Effector CD8-positive, alpha-beta T cell (primary cell): ENCODE data around the gene NDUFA6.
"Not testable (repeated sequence)": the region's sequence is repeated elsewhere in the genome, so short reads cannot be mapped to it uniquely, and the experiment has no call there.

Experiments
- DNase-seq: peaks from one replicate; lab custom pipeline; 2025; lab: John Stamatoyannopoulos, UW
- total RNA-seq, 4 experiments: gene quantifications; one replicate each; lab custom pipeline; 2026; lab: John Stamatoyannopoulos, UW

NDUFA6 gene
- total RNA-seq, result 38.9 to 86.0 (median 59.4) reads per million in 4 experiments

DNA sequence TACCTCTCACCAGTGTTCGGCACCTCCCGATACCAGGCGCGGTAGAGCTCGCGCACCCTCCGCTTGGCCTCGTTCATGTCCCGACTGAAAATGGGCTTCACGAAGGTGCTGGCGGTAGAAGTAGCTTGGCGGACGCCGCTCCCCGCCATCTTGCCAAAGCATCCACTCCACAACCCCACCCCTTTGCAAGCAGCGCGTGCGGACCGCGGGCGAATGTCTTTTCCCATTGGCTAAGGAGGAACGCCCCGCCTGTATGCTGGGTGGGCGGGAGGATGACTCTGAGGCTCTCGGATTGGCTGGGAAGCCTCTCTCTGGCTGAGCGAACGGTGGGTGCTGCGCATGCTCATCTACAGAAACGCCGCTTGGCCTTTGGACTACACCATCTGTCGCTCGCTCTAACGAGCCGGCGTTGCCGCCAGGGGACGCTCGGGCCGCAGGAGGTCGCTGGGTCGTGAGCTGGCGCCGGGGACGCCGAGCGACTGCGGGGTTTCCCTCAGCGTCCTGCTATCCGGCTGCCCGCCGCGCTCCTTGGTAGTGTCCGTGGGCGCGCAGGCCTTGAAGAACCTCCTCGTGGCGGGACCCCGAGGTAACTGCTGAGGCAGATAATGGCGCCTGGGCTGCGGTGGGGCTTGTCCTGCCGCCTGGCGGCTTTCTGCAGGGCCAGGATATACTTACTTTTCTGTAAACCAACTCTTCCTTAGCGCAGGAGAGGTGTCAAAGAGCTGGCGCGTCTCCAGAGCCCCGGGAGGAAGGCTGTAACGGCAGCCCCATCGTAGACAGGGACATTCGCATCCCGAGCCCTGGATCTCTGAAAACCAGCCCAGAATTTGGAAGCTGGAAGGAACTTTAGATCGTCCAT is at the start of gene NDUFA6:
NDUFA6 (minus strand) TSS at position 177 of the 859 bp plus-strand sequence; CDS start at position 149, 28 bp downstream.
- peak; percentile 97 for DNase-seq

DNA sequence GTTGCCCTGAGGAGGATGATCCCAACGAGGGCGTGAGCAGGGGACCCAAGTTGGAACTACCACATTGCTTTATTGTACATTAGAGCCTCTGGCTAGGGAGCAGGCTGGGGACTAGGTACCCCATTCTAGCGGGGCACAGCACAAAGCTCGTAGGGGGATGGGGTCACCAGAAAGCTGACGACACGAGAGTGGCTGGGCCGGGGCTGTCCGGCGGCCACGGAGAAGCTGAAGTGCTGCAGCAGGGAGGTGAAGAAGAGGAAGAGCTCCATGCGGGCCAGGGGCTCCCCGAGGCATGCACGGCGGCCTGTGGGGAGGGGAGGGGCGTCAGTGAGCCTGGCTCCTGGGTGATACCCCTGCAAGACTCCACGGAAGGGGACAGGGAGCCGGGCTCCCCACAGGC is 49.6 kb upstream of the NDUFA6 start:
- not testable (repeated sequence) for DNase-seq

DNA sequence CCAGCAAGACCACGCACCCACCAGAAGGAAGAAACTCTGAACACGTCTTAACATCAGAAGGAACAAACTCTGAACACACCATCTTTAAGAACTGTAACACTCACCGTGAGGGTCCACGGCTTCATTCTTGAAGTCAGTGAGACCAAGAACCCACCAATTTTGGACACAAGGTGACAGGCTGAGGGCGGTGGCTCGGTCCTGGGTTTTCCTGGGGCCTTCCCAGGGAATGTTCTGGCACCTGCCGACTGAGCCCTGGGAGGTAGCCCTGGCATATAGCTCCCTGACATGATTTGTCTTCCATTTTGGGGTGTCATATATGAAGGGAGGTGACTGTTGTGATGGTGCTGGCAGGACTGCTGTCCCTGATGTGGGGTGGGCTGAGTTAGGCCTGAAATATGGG is 48.9 kb upstream of the NDUFA6 start:
- not testable (repeated sequence) for DNase-seq

DNA sequence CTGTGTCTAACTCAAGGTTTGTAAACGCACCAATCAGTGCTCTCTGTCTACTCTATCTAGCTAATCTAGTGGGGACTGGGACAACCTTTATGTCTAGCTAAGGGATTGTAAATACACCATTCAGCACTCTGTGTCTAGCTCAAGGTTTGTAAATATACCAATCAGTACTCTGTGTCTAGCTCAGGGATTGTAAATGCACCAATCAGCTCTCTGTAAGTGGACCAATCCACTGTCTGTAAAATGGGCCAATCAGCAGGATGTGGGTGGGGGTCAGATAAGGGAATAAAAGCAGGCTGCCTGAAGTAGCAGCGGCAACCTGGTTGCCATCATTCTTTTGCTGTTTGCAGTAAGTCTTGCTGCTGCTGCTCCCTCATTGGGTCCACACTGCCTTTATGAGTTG is 48.4 kb upstream of the NDUFA6 start:
- no peak for DNase-seq

DNA sequence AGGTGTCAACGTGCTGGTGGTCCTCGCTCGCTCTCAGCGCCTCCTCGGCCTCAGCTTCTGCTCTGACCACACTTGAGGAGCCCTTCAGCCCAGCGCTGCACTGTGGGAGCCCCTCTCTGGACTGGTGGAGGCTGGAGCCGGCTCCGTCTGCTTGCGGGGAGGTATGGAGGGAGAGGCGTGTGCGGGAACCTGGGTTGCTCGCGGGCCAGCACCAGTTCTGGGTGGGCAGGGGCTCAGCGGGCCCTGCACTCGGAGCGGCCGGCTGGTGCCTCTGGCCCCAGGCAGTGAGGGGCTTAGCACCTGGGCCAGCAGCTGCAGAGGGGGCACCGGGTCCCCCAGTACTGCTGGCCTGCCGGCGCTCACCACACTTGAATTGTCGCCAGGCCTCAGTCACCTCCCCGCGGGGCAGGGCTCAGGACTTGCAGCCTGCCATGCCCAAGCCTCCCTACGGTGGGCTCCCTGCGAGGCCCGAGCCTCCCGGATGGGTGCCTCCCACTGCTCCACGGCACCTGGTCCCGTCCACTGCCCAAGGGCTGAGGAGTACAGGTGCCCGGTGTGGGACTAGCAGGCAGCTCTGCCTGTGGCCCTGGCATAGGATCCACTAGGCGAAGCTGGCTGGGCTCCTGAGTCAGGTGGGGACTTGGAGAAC is 47.7 kb upstream of the NDUFA6 start:
- DNase-seq, result no peak

DNA sequence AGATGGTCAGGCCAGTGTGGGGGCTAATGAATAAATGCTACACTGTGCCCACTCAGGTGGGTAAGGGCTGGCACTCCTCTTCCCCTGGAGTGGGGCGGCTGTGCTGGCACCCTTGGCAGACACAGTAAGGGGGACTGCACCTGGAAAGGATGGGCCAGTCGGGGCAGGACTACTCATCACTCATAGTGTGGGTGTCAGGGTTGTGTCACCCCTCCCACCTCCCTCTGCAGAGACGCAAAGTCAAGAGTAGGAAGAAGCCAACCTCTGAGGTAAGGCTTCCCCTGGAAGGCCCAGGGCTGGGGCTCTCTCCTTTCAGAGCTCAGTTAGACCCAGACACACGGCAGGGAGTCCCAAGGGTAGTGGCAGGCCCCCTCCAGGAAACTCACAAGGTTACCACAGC is 45.1 kb upstream of the NDUFA6 start:
- not testable (repeated sequence) for DNase-seq

DNA sequence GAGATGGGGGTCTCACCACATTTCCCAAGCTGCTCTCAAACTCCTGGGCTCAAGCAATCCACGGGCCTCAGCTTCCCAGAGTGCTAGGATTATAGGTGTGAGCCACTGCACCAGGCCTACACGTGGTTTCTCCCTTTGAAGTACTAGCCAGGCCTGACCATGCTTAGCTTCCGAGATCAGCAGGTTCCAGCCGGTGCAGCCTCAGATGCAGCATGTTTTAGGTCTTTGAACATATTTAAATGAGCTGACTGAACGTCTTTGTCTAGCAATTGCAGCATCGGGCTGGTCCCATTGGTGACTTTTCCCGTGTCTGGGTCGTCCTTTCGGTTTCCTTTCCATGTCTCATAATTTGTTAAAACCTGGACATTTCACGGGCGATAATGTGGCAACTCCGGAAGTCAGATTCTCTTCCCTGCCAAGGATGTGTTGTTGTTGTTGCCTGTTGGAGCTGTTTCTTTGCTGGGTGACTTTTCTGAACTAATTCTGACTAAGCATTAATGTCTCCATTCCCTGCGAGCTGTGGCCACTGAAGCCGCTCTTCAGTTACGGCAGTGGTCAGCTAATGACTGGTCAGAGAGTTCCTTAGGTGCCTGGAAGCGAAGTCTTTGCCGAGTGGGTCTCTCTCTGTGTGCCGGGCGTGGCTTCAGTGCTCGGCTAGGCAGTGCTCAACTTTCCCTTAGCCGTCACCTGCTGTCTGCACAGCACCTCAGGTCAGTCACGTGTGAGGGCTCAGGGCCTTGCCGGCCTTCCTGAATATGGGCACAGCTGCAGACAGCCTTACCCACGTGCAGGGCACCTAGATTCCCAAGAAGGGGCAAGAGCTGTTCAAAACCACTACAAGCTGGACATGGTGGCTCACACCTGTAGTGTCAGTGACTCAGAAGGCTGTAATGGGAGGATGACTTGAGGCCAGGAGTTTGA is 43.8 kb upstream of the NDUFA6 start:
- no peak for DNase-seq

DNA sequence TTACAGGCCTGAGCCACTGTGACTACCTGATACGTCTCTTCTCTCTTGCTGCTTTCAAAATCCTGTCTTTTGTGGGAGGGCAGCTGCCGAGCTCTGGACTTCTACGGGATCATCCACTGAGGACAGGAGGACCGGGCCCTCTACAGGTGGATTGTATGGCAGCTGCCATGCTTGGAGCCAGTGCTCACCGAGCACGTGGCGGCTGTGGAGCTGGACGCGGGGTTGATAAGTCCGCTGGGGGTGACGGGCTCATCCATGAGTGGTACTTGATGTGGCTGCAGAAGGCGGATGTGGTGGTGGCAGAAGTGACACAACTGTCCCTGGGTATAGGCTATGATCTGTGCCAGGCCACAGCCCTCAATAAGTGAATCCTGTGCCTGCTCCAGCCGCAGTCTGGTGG is 41.9 kb upstream of the NDUFA6 start:
- DNase-seq, result no peak

DNA sequence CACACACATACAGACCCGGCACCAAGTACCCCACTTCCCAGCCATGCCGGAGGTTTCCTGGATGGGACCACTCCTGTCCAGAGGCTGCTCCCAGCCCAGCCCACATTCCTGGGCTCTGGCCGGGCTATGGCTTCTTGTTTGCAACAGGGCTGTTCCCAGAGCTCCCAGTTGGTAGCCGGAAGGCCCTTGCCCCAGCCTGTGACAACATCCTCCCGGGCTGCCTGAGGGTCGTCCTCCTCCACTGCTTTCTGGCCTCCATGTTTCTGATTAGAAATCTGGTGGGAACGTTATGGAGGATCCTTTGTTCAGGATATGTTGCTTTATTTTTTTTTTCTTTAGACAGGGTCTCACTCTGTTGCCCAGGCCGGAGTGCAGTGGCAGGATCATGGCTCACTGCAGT is 41.0 kb upstream of the NDUFA6 start:
- no peak for DNase-seq

DNA sequence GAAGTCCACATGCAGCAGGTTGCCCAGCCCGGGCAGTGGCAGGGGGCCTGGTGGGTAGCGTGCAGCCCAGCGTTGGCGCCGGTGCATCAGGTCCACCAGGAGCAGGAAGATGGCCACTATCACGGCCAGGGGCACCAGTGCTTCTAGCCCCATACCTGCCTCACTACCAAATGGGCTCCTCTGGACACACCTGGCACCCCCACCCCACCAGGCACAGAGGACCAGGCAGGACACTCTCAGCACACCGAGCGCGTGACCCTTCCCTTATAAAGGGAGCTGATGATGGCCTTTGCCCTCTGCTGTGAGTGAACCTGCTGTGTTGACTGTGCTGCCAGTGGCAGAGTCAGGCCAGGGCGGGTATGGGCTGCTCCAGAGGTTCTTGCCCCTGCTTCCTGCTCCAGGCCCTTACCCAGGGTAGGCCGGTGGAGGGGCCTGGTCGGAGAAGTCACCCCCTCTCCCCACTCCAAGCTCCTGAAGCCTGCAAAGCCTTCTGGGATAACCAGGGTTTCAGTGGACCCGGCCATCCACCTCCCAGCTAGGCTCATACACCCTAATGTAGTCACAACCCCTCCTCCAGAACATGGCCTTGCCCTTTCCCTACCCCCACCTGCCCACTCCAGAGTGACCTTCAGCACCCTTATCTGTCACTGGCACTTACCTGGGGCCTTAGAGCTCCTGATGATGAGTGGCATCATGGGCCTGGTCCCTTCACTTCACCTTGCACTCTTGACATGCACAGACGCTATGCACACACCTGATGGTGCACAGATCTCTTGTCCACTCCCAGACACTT is 40.3 kb upstream of the NDUFA6 start, which contains the start of gene CYP2D6:
CYP2D6 (minus strand) TSS at position 172 of the 793 bp plus-strand sequence; CDS start at position 153, 19 bp downstream.
- not testable (repeated sequence) for DNase-seq

DNA sequence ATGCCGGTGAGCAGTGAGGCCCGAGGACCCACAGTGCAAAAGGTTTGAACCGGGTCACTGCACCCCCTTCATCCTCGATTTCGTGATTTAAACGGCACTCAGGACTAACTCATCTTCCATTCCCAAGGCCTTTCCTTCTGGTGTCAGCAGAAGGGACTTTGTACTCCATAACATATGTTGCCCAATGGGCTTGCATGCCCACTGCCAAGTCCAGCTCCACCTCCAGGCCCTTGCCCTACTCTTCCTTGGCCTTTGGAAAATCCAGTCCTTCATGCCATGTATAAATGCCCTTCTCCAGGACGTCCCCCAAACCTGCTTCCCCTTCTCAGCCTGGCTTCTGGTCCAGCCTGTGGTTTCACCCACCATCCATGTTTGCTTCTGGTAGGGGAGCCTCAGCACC is 39.6 kb upstream of the NDUFA6 start:
- not testable (repeated sequence) for DNase-seq

DNA sequence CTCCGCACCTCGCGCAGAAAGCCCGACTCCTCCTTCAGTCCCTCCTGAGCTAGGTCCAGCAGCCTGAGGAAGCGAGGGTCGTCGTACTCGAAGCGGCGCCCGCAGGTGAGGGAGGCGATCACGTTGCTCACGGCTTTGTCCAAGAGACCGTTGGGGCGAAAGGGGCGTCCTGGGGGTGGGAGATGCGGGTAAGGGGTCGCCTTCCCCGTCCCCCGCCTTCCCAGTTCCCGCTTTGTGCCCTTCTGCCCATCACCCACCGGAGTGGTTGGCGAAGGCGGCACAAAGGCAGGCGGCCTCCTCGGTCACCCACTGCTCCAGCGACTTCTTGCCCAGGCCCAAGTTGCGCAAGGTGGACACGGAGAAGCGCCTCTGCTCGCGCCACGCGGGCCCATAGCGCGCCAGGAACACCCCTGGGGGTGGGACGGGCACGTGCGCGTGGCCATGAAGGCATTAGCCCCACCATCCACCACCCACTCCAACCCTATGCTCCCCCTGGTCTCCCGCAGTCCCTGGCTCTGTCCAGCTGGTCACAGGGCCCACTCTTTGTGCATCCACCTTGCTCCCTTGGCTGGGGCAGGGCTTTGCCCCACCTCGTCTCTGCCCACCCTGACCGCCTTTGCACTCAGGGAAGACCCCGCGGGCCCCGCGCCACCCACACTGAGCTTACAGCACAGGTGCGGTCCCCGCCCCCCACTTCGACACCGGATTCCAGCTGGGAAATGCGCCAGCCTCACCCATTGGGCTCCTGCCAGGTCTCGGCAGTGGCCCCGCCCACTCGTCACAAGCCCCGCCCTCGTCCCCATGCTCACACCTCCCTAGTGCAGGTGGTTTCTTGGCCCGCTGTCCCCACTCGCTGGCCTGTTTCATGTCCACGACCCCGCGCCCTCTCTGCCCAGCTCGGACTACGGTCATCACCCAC is 38.5 kb upstream of the NDUFA6 start:
- not testable (repeated sequence) for DNase-seq

DNA sequence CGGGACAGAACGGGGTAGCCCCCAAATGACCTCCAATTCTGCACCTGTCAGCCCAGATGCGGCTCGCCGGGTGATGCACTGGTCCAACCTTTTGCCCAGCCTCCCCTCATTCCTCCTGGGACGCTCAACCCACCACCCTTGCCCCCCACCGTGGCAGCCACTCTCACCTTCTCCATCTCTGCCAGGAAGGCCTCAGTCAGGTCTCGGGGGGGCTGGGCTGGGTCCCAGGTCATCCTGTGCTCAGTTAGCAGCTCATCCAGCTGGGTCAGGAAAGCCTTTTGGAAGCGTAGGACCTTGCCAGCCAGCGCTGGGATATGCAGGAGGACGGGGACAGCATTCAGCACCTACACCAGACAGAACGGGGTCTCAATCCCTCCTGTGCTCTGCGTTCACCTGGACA is 37.4 kb upstream of the NDUFA6 start:
- not testable (repeated sequence) for DNase-seq

DNA sequence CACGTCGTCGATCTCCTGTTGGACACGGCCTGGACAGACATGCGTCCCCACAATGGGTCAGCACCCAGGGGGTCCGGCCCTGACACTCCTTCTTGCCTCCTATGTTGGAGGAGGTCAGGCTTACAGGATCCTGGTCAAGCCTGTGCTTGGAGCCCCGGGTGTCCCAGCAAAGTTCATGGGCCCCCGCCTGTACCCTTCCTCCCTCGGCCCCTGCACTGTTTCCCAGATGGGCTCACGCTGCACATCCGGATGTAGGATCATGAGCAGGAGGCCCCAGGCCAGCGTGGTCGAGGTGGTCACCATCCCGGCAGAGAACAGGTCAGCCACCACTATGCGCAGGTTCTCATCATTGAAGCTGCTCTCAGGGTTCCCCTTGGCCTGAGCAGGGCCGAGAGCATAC is 37.0 kb upstream of the NDUFA6 start:
- DNase-seq, result no peak

DNA sequence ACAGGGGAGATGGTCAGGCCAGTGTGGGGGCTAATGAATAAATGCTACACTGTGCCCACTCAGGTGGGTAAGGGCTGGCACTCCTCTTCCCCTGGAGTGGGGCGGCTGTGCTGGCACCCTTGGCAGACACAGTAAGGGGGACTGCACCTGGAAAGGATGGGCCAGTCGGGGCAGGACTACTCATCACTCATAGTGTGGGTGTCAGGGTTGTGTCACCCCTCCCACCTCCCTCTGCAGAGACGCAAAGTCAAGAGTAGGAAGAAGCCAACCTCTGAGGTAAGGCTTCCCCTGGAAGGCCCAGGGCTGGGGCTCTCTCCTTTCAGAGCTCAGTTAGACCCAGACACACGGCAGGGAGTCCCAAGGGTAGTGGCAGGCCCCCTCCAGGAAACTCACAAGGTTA is 33.0 kb upstream of the NDUFA6 start:
- DNase-seq, result not testable (repeated sequence)

DNA sequence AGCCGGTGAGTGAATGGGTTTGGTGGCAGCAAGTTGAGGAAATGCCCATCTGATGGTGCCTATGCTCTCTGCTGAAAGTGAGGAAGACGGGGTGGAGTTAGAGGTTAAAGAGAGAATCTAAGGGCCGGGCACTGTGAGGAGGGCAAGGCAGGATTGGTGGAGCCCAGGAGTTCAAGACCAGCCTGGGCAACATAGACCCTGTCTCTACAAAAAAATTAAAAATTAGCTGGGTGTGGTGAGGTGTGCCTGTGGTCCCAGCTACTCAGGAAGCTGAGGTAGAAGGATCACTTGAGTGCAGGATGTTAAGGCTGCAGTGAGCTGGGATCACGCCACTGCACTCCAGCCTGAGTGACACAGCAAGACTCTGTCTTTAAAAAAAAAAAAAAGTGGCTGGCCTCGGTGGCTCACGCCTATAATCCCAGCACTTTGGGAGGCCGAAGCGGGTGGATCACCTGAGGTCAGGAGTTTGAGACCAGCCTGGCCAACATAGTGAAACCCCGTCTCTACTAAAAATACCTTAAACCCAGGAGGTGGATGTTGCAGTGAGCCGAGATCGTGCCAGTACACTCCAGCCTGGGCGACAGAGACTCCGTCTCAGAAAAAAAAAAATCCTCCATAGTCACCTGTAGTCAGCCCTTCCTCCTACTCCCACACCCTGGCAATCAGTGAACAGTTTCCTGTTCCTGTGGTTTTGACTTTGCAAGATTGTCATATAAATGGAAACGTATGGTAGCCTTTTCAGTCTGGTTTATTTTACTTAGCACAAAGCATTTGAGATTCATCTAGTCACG is 29.9 kb upstream of the NDUFA6 start:
- DNase-seq, result not testable (repeated sequence)

DNA sequence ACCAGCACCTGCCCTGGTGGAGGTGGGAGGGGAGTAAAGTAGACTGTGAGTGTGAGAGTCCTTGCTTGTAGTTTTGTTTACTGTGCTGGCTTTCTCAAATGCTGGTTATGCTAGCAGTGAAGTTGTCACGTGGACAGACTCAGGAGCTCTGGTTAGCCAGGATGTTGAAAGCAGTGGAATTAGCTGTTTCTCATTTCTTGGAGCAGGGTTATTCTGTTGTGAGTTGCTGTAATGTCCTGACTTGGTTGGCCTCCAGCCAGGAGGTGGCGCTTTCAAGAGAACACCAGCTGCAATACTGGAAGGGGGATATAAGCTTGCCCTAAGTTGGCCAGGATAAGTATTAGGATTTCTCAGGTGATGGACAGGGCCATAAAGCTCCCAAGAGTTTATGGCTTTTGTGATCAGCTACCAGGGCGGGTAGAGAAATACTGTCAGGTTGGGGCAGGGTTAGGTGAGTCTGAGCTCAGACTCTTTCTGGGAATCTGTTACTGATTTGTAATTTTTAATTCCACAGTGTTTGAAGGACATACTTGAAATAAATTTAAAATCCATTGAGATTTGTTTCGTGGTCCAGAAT is 26.4 kb upstream of the NDUFA6 start:
- DNase-seq, result no peak

DNA sequence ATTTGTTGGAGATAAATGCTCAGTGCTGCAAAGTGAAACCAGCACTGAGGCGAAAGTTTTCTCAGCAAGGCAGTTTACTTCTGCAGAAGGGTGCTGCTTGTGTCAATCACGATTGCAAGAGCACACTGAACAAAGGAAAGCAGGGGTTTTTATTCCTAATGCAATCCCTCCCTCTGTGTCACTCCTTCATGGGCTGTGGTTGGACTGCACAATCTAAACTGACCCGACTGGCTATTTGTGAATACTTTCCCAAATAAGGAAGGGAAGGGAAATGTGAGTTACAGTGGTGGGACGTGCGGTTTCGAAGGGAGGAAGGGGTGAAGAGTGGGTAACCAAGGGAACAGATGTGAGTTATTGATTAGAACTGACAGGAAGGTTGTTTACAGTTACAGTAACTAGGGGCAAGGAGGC is 24.9 kb upstream of the NDUFA6 start:
- not testable (repeated sequence) for DNase-seq

DNA sequence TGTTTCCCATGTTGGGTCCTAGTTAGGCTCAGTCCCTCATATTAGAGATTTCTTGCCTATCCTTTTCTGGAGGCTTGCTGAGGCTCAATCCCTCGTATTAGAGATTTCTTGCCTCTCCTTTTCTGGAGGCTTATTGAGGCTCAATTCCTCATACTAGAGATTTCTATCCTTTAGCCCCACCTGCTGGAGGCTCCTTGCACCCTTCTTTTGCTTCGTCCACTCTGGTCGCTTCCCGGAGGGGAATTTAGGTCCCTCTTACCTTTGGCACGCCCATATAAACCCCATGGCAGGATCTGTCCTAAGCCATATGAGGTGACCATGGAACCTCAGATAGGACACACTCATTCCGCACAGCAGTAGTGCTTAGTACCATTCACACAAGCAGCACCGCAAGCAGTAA is 24.1 kb upstream of the NDUFA6 start:
- no peak for DNase-seq
